ENCODE results near the gene CRKL.

CRKL gene

DNA sequence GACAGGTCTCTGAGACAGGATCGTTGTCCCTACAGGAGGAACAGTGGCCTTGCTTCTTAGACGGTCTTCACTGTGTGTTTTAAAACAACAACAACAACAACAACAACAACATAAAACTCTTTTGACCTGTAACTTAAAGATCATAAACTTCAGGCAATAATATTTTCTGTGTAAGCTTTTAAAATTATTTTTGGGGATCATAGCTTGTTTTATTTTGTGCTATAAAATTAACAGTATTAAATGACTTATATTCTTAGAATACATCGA lies 36.1 kb downstream of the CRKL start:
- no peak for DNase-seq

GRCh38 chr22:20953668-20954500 lies 36.7 kb downstream of the CRKL start:
- no peak for DNase-seq

DNA sequence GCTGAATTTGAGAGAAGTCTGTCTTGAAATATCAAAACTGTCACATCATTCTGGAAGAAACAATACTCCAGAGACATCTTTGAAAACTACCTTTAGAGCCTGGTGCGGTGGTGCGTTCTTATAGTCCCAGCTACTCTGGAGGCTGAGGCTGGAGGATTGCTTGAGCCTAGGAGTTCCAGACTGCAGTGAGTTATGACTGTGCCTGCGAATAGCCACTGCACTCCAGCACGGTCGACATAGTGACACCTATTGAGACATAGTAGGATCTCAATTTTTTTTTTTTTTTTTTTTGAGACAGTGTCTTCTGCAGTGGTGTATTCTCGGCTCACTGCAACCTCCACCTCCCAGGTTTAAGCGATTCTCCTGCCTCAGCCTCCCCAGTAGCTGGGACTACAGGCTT lies 38.3 kb downstream of the CRKL start:
- no peak for DNase-seq

- DNase-seq, result no peak
These were observed 39.3 kb downstream of the CRKL start for GRCh38 chr22:20956258-20957101.

DNA sequence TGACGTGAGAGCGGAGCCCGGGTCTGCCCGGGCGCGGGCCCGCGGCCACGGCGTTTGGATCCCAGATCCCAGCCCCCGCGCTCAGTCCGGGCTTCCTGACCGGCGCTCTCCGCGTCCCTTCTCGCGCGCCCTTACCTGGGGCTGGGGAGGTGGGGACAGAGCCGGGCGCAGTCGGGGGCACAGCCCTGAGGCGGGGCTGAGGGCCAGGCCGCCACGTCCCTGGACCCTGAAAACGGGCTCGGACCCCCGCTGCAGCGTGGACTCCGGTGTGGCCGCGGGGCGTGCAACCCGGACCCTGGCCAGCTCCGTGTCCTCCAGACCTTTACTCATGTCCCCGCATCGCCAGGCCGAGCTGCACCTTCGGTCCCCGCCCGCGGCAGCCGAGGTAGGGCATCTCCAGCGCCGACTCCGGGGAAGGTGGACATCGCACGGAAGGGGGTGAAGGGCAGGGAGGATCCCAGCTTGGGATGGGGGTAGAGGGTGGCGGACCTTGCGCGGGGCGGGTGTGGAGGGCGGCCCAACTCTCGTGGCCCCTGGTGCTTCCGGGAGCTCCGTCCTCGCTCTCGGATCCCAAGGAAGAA lies 40.0 kb downstream of the CRKL start:
- DNase-seq, result no peak

GRCh38 chr22:20957683-20958431 lies 40.6 kb downstream of the CRKL start:
- DNase-seq, result no peak

DNA sequence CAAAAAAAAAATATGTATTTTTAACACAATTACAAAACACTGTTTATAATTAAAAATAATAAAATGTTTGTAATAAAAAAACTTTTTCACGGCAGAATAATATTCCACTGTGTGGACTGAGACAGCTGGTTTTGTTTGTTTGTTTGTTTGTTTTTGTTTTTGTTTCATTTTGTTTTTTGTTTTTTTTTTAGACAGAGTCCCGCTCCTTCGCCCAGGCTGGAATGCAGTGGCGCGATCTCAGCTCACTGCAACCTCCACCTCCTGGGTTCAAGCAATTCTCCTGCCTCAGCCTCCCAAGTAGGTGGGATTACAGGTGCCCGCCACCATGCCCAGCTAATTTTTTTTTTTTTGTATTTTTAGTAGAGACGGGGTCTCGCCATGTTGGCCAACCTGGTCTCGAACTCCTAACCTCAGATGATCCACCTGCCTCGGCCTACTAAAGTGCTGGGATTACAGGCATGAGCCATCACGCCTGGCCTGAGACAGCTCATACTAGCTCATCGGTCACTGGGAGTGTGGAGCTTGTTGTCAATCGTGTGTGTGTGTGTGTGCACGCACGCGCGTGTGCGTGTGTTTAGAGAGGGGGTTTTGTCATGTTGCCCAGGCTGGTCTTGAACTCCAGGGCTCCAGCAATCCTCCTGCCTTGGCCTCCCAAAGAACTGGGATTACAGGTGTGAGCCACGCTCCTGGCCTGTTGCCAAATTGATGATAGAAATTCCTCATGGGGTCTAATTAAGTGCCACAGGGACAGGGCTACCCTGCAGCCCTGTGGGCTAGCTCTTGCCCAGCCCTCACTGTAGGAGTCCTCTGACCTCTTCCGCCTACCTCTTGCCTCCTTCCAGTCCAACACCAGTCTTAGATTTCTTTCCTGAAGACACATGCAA lies 42.6 kb downstream of the CRKL start:
- no peak for DNase-seq

GRCh38 chr22:20960609-20961008 lies 43.4 kb downstream of the CRKL start:
- no peak for DNase-seq

DNA sequence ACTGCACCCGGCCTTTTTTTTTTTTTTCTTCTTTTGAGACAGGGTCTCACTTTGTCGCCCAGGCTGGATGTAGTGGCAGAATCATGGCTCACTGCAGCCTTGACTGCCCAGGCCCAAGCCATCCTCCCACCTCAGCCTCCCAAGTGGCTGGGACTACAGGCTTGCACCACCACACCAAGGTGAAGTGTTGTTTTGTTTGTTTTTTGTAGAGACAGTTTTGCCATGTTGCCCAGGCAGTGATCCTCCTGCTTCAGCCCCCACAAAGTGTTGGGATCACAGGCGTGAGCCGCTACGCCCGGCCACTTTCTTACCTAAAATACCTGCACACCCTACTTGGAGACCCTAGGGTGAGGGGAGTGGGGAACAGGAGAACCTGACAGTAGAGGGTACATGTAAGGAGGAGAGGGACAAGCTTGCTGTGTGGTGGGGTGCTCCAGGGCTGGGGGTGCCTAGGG lies 45.3 kb downstream of the CRKL start:
- no peak for DNase-seq

DNA sequence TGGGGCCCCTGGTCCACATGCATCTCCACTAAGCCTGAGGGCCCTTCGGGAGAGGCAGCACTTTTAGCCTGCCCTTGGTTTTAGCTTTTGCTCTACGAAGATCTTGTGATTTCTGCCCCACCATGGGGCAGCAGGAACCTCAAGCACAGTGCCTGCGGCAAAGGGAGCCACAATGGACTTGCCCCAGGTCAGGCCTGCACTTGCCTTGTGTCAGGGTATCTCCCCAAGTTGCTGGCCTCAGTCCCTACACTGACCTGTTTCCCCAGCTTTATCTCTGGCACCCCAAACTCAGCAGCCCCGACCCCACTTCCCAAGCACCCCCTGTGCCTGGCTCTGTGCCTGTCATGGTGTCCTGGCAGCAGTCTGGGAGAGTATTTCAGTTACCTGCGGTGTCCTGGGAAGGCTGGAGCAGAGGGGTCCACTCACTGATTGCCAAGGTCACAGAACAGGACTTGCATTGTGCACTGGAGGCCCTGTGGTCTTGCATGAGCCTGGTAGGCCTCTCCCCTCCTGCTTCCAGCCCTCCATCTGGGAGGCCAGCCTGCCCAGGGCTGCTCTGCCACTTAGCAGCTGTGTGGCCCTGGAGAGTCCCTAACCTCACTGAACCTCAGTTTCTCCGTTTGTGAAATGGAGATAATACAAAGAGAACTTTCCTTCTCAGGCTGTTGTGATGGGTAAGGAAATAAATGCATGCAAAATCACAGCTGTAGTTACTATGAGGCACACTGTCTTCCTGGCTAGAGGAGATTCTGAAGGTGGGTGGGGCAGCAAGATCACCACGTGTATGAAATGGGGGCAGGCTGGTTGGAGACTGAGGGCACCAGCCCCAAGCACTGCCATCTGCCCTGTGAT lies 46.2 kb downstream of the CRKL start:
- no peak for DNase-seq

- DNase-seq, result no peak
These were observed 47.0 kb downstream of the CRKL start for GRCh38 chr22:20964090-20964798.

- no peak for DNase-seq
These were observed 47.5 kb downstream of the CRKL start for GRCh38 chr22:20964799-20965103.

DNA sequence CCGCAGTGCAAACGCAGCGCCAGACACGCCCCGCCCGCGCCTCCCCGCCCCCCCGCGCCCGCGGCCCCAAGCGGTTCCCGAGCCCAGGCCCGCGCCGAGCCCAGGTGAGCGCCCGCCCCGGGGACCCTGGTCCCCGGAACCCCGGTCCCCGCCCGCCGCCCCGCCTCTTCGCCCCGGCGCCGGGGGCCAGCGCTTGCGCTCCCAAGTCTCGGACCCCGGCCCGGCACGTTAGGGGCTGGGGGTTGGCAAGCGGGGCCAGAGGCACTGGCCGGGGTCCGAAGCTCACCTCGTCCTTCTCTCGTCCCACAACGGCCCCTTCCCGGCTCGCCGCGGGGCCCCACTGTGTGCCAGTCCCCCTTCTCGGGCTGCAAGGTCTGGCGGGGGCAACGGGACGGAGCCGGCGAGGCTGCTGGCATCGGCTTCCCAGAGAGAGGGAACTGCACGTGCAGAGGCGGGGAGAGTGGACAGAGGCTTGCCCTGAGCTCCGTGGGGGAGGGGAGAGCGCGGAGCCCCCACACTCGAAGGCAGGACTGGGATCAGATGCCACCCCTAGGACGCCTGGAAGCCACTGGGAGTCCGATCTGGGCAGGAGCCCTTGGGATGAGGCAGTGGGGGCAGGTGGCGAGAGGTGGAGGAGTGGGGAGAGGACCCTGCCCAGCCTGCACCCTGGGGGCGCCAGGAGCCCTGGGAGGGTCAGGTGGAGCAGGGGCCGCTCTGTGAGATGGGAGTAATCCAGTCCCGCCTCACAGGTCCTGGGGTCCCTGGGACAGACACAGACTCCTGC lies 48.1 kb downstream of the CRKL start:
- DNase-seq, result no peak

DNA sequence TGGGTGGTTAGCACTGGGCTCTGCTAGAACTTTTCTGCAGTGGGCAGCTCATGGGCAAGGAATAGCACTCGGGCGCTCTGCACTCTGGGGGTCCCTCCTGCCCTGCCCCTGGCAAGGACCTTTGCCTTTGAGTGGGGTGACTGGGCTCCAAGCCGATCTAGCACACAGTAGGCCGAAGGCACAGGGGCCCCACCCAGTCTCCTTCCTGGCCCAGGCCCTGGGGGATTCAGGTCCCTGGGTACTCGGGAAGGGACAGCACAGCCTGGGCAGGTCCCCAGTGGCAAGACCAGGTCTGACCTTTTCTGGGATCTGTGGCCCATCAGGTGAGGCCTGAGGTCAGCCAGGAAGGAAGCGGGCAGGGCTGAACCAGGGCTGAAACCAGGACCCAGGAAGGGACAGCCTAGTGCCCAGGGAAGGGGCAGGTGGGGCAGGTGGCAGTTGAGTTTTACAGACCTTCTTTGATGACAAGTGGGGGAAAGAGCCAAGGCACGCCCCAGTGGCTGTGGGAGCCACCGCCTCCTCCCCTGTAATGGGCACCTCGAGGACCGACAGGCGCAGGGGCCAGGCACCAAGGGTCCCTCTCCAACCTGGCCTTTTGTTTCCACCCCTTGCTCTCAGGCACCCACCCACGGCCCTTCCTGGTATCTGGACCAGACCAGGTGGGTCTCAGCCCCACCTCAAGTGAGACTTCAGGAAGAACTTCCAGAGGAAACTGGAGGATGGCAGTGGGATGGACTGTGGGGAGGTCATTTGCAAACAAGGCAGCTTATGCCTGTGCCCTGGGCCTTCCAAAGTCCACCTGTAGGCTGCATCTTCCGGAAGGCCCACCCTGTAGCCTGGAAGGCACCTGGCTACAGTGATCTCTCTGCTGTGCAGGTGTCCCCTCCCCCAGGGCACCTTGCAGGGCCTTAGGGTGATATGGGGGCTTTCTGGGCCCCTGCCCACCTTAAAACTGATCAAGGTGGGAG lies 49.0 kb downstream of the CRKL start:
- no peak for DNase-seq

- no peak for DNase-seq
These were observed 49.9 kb downstream of the CRKL start, which contains the start of gene AIFM3 for GRCh38 chr22:20966883-20967696. Gene AIFM3, plus strand, starts transcription at chr22:20967255. Its CDS starts 690 bp downstream, at chr22:20967945.

- DNase-seq, result no peak
These were observed 50.5 kb downstream of the CRKL start for GRCh38 chr22:20967697-20968211.

DNA sequence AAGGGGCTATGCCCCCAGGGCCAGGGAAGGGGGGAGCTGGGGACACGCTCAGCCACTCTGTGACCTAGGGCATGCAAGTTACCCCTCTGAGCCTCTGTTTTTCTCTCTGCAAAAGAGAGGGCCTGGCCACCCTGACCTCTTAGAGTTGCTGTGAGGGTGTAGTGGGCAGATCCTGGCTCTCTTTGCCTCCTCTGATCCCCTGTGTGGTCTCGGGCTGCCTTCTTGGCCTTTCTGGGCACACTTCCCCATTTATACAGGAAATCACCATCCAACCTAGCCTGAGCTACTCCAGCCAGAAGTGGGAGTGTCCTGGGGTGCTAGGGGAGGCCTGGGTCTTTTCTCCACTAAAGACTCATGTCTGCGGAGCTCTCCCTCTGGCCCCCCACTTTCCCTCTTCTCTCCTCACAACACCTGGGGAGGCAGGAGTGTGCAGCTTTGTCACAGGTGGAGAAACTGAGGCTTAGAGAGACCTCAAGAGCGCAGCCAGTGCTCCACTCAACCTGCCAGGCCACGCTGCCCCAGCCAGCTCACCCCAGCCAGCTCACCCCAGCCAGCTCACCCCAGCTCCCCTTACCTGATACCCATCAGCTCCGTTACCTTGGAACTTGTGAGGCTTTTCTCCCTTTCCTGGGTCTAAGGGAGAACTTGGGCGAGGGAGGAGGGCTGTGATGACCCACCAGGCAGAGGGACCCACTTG lies 51.2 kb downstream of the CRKL start:
- no peak for DNase-seq

Measured in NCI-H1092 (cell line).